Measurements from ENCODE around the gene USP35. TPM values are rescaled to one million over a fixed set of nuclear protein-coding genes. Genes with fewer than 3 reads are reported as not detected.

Gene USP35
- total RNA-seq, 1 experiment from 2014 or later: 10.6 TPM

DNA sequence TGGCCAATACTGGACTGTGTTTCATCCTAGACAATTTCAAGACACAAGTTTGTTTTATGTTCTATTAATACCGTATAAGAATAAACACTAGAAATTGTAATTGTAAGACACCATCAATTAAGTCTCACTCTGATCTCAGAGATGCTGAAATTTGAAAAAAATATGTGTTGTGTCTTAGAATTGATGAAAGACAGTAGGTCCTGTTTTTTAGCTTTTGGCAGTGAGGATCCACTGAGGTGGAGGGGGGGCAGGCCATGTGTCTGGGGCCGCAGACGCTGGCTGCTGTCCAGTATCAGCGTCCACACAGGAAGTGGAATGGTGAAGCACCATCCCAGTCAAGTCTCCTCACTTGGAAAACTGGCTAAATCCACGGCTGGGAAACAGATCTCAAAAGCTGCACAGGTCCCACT lies 26.8 kb upstream of the USP35 start (continued):
- TF ChIP-seq AR (CRISPR knock-in tag; IDR thresholded peaks at IDR 0.05) (no peak), ZNF416 (CRISPR knock-in tag; IDR thresholded peaks at IDR 0.05) (no peak)

- CTCF ChIA-PET: no interaction called here
- POLR2A ChIA-PET: no interaction called here
- Mint-ChIP-seq H3K27me3 (ENCODE audit: low read depth) (no peaks in the 10 kb centered on the region), H3K27ac (no peak overlapping the region), H3K36me3 (no peaks in the 10 kb centered on the region), H3K4me1 (peaks cover 6% of the 10 kb centered on the region; the same call in 1 of the 2 replicates), H3K9me3 (no peaks in the 10 kb centered on the region), H3K4me3 (no peak overlapping the region)
- no peak for DNase-seq (ENCODE audit: low spot score)
- no peak for ATAC-seq
- TF ChIP-seq ELF4 (CRISPR knock-in tag; IDR thresholded peaks at IDR 0.05; ENCODE audit: low read depth): no peak
- no peak for TF ChIP-seq MXD4 (CRISPR knock-in tag; IDR thresholded peaks at IDR 0.05; ENCODE audit: borderline replicate concordance)
- no peak for TF ChIP-seq ZNF671 (CRISPR knock-in tag; IDR thresholded peaks at IDR 0.05)
- no peak for TF ChIP-seq PRRX2 (CRISPR knock-in tag; IDR thresholded peaks at IDR 0.05)
- TF ChIP-seq AR (CRISPR knock-in tag; IDR thresholded peaks at IDR 0.05): no peak
- no peak for TF ChIP-seq CBFB (CRISPR knock-in tag; IDR thresholded peaks at IDR 0.05; ENCODE audit: low read depth)
- TF ChIP-seq, protein P1, sequence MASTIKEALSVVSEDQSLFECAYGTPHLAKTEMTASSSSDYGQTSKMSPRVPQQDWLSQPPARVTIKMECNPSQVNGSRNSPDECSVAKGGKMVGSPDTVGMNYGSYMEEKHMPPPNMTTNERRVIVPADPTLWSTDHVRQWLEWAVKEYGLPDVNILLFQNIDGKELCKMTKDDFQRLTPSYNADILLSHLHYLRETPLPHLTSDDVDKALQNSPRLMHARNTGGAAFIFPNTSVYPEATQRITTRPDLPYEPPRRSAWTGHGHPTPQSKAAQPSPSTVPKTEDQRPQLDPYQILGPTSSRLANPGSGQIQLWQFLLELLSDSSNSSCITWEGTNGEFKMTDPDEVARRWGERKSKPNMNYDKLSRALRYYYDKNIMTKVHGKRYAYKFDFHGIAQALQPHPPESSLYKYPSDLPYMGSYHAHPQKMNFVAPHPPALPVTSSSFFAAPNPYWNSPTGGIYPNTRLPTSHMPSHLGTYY (CRISPR knock-in tag; IDR thresholded peaks at IDR 0.05): no peak
These were observed 24.9 kb upstream of the USP35 start for GRCh38 chr11:78163828-78164227.

DNA sequence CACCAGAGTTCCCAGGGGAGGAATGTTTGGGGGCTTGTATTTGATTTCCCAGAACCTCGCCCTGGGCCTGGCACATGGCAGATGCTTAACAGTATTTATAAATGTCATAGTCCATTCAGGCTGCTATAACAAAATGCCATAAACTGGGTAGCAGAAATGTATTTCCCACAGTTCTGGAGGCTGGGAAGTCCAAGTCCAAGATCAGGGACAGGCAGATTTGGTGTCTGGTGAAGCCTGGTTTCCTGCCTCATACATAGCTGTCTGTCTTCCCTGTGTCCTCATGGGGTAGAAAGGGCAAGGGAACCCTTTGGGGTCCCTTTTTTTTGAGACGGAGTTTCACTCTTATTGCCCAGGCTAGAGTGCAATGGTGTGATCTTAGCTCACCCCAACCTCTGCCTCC lies 24.2 kb upstream of the USP35 start:
- ChIA-PET POLR2A (no interaction called here), CTCF (interaction anchor here (0.7 kb wide), 1 partner anchor 15 kb away, joined by 3 read pairs; no protein-coding TSS in a partner anchor)
- Mint-ChIP-seq H3K27ac (no peak overlapping the region), H3K36me3 (no peaks in the 10 kb centered on the region), H3K4me1 (peaks cover 6% of the 10 kb centered on the region; the same call in 1 of the 2 replicates), H3K9me3 (no peaks in the 10 kb centered on the region), H3K4me3 (no peak overlapping the region), H3K27me3 (ENCODE audit: low read depth) (no peaks in the 10 kb centered on the region)
- ATAC-seq (no peak), DNase-seq (ENCODE audit: low spot score) (no peak)
- TF ChIP-seq USF1 (CRISPR knock-in tag; IDR thresholded peaks at IDR 0.05) (no peak), CDX4 (CRISPR knock-in tag; IDR thresholded peaks at IDR 0.05; ENCODE audit: borderline replicate concordance) (no peak), MYBL2 (CRISPR knock-in tag; IDR thresholded peaks at IDR 0.05) (no peak), STAT6 (CRISPR knock-in tag; conservative IDR thresholded peaks at IDR 0.05; ENCODE audit: low read depth) (no peak), NFE2L1 (CRISPR knock-in tag; IDR thresholded peaks at IDR 0.05) (no peak), GRHL2 (CRISPR knock-in tag; IDR thresholded peaks at IDR 0.05; ENCODE audit: insufficient replicate concordance, severe bottlenecking) (no peak)
- TF ChIP-seq, protein P2, sequence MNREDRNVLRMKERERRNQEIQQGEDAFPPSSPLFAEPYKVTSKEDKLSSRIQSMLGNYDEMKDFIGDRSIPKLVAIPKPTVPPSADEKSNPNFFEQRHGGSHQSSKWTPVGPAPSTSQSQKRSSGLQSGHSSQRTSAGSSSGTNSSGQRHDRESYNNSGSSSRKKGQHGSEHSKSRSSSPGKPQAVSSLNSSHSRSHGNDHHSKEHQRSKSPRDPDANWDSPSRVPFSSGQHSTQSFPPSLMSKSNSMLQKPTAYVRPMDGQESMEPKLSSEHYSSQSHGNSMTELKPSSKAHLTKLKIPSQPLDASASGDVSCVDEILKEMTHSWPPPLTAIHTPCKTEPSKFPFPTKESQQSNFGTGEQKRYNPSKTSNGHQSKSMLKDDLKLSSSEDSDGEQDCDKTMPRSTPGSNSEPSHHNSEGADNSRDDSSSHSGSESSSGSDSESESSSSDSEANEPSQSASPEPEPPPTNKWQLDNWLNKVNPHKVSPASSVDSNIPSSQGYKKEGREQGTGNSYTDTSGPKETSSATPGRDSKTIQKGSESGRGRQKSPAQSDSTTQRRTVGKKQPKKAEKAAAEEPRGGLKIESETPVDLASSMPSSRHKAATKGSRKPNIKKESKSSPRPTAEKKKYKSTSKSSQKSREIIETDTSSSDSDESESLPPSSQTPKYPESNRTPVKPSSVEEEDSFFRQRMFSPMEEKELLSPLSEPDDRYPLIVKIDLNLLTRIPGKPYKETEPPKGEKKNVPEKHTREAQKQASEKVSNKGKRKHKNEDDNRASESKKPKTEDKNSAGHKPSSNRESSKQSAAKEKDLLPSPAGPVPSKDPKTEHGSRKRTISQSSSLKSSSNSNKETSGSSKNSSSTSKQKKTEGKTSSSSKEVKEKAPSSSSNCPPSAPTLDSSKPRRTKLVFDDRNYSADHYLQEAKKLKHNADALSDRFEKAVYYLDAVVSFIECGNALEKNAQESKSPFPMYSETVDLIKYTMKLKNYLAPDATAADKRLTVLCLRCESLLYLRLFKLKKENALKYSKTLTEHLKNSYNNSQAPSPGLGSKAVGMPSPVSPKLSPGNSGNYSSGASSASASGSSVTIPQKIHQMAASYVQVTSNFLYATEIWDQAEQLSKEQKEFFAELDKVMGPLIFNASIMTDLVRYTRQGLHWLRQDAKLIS (CRISPR knock-in tag; IDR thresholded peaks at IDR 0.05; ENCODE audit: borderline replicate concordance): no peak
